Mucosa of descending colon (tissue), 3 donors: ENCODE data around the gene SCGB1C1. TPM values are rescaled to one million over a fixed set of nuclear protein-coding genes. Genes with fewer than 3 reads are reported as not detected.

Experiments
- ATAC-seq: fragments of 200-7000 bp; cut with Tn5 transposase; one replicate; pipeline ENCODE4 v1.9.1; 2020; ENCODE audit warnings: mild to moderate bottlenecking, moderate library complexity
- DNase-seq, 3 donors: peaks; one replicate each; pipeline ENCODE4 v3.0.0-alpha.2; 2020
- H3K36me3 ChIP-seq: fragments of 200-600 bp; one replicate; pipeline ENCODE4 v1.8.0; 2021; ENCODE audit warnings: low read depth, mild to moderate bottlenecking
- H3K4me1 ChIP-seq: fragments of 200-600 bp; one replicate; pipeline ENCODE4 v1.8.0; 2021; ENCODE audit warnings: low read depth, mild to moderate bottlenecking
- H3K4me3 ChIP-seq: fragments of 200-600 bp; one replicate; pipeline ENCODE4 v1.8.0; 2021; ENCODE audit warnings: mild to moderate bottlenecking
- H3K9me3 ChIP-seq: fragments of 200-600 bp; one replicate; pipeline ENCODE4 v1.8.0; 2021; ENCODE audit warnings: mild to moderate bottlenecking
- CTCF ChIP-seq: fragments of 200-600 bp; IDR thresholded peaks from one replicate; pipeline ENCODE4 v1.8.0; 2022; ENCODE audit warnings: antibody characterized with exemption, mild to moderate bottlenecking
- intact Hi-C, 2 donors: fragments of 100-400 bp; cut with DNase I in 1 of 2; cut with micrococcal nuclease in 1 of 2; formaldehyde crosslinking; loops; one replicate each; pipeline versions ENCODE4 v1.11.0 to v1.11.1; 2022; cut with DNase I, micrococcal nuclease
- total RNA-seq, 3 donors: library from RNA; stranded (reverse); fragmentation: NEBNext Ultra II Directional in 2 of 3; extraction: Animal tissue kit (Norgen Biotek cat#: 25700) in 2 of 3; gene quantifications; one replicate each; pipeline versions ENCODE4 v1.2.1 to v1.2.4, GENCODE V29; 2021 to 2023
- donor health status: DM: no; HTN: no; CAD: no; lungs with moderate emphysema.
- donor health status: DM: no; HTN: no; CAD: no.
- donor health status: DM: no; HTN: yes; CAD: no.

Gene SCGB1C1
- total RNA-seq, 3 donors from 2014 or later, result not detected

- Histone ChIP-seq H3K4me3 (no peak overlapping the region), H3K4me1 (no peaks in the 10 kb centered on the region), H3K9me3 (no peaks in the 10 kb centered on the region), H3K36me3 (no peaks in the 10 kb centered on the region)
- DNase-seq, result no peak
- ATAC-seq, result no peak
- TF ChIP-seq CTCF, result no peak
- intact Hi-C loops, result no loop called here
These were observed 28.7 kb downstream of the SCGB1C1 start for GRCh38 chr11:221539-221938.

GRCh38 chr11:221998-222789 is 29.3 kb downstream of the SCGB1C1 start:
- ATAC-seq (no peak), DNase-seq (no peak)
- intact Hi-C loops, result no loop called here
- Histone ChIP-seq H3K9me3 (no peaks in the 10 kb centered on the region), H3K4me1 (no peaks in the 10 kb centered on the region), H3K36me3 (no peaks in the 10 kb centered on the region), H3K4me3 (no peak overlapping the region)
- TF ChIP-seq CTCF, result no peak

- no peaks in the 10 kb centered on the region for H3K36me3 ChIP-seq
- no peak overlapping the region for H3K4me3 ChIP-seq
- intact Hi-C loops, result no loop called here
- ATAC-seq (no peak), DNase-seq (no peak)
- TF ChIP-seq CTCF, result no peak
- no peaks in the 10 kb centered on the region for H3K9me3 ChIP-seq
- no peaks in the 10 kb centered on the region for H3K4me1 ChIP-seq
These were observed 30.3 kb downstream of the SCGB1C1 start for GRCh38 chr11:223026-223789.

GRCh38 chr11:223884-224283 is 31.0 kb downstream of the SCGB1C1 start:
- no peak for TF ChIP-seq CTCF
- intact Hi-C loops, result no loop called here
- no peaks in the 10 kb centered on the region for H3K36me3 ChIP-seq
- no peak overlapping the region for H3K4me3 ChIP-seq
- DNase-seq (no peak), ATAC-seq (no peak)
- no peaks in the 10 kb centered on the region for H3K9me3 ChIP-seq
- H3K4me1 ChIP-seq, result no peaks in the 10 kb centered on the region

- ATAC-seq, result no peak
- Histone ChIP-seq H3K4me3 (no peak overlapping the region), H3K36me3 (no peaks in the 10 kb centered on the region), H3K9me3 (no peaks in the 10 kb centered on the region), H3K4me1 (peaks cover under 1% of the 10 kb centered on the region)
- no peak for TF ChIP-seq CTCF
- intact Hi-C loops, result no loop called here
- no peak for DNase-seq
These were observed 31.5 kb downstream of the SCGB1C1 start for GRCh38 chr11:224424-224823.
